Activated naive CD4-positive, alpha-beta T cell treated with anti-CD3 and anti-CD28 coated beads, Interleukin-2, amount 50 U/mL, for 72 hours (primary cell): Measurements from ENCODE around the gene WDR45B. TPM values are rescaled to one million over a fixed set of nuclear protein-coding genes. Genes with fewer than 3 reads are reported as not detected.
"Not testable (repeated sequence)": the region's sequence is repeated elsewhere in the genome, so short reads cannot be mapped to it uniquely, and the experiment has no call there.

Source experiments
- ATAC-seq, 2 donors: fragments of 150-1000 bp; cut with Tn5 transposase; 2 replicates each; pipeline ENCODE4 v1.10.0; 2021; ENCODE audit warnings: mild to moderate bottlenecking in 2 of 2, moderate library complexity in 2 of 2
- DNase-seq, 2 donors: peaks; one replicate each; pipeline ENCODE4 v3.0.0; 2021 to 2022; ENCODE audit warnings: low spot score in 2 of 2
- H3K27ac Mint-ChIP-seq, 2 donors: one replicate each; pipeline ENCODE4 v1.8.0; 2022; ENCODE audit warnings: mild to moderate bottlenecking in 2 of 2, mixed read lengths in 2 of 2
- H3K36me3 Mint-ChIP-seq, 2 donors: one replicate each; pipeline ENCODE4 v1.8.0; 2022; ENCODE audit warnings: mixed read lengths in 2 of 2
- H3K9me3 Mint-ChIP-seq, 2 donors: one replicate each; pipeline ENCODE4 v1.8.0; 2022; ENCODE audit warnings: mixed read lengths in 2 of 2
- total RNA-seq, 2 donors: library from RNA; stranded (reverse); gene quantifications; one replicate each; pipeline ENCODE4 v1.2.3, GENCODE V29; 2022

WDR45B gene
- total RNA-seq, 2 donors from 2014 or later, result 33.9 to 89.9 TPM

GRCh38 chr17:82664701-82665182, 16.5 kb upstream of the WDR45B start:
- ATAC-seq (no peak), DNase-seq (no peak)
- Mint-ChIP-seq H3K27ac (no peak overlapping the region), H3K9me3 (no peaks in the 10 kb centered on the region), H3K36me3 (no peaks in the 10 kb centered on the region)

- Mint-ChIP-seq H3K27ac (no peak overlapping the region), H3K36me3 (no peaks in the 10 kb centered on the region), H3K9me3 (no peaks in the 10 kb centered on the region)
- no peak for ATAC-seq
- DNase-seq, result no peak
These were observed 16.0 kb upstream of the WDR45B start for GRCh38 chr17:82664276-82664575.

GRCh38 chr17:82663381-82664275, 15.4 kb upstream of the WDR45B start:
- ATAC-seq (no peak), DNase-seq (no peak)
- Mint-ChIP-seq H3K9me3 (no peaks in the 10 kb centered on the region), H3K27ac (no peak overlapping the region), H3K36me3 (no peaks in the 10 kb centered on the region)

- H3K36me3 Mint-ChIP-seq, result no peaks in the 10 kb centered on the region
- no peak for DNase-seq
- H3K9me3 Mint-ChIP-seq, result no peaks in the 10 kb centered on the region
- ATAC-seq, result no peak
- H3K27ac Mint-ChIP-seq, result no peak overlapping the region
These were observed 14.5 kb upstream of the WDR45B start for GRCh38 chr17:82662711-82663261.

DNA sequence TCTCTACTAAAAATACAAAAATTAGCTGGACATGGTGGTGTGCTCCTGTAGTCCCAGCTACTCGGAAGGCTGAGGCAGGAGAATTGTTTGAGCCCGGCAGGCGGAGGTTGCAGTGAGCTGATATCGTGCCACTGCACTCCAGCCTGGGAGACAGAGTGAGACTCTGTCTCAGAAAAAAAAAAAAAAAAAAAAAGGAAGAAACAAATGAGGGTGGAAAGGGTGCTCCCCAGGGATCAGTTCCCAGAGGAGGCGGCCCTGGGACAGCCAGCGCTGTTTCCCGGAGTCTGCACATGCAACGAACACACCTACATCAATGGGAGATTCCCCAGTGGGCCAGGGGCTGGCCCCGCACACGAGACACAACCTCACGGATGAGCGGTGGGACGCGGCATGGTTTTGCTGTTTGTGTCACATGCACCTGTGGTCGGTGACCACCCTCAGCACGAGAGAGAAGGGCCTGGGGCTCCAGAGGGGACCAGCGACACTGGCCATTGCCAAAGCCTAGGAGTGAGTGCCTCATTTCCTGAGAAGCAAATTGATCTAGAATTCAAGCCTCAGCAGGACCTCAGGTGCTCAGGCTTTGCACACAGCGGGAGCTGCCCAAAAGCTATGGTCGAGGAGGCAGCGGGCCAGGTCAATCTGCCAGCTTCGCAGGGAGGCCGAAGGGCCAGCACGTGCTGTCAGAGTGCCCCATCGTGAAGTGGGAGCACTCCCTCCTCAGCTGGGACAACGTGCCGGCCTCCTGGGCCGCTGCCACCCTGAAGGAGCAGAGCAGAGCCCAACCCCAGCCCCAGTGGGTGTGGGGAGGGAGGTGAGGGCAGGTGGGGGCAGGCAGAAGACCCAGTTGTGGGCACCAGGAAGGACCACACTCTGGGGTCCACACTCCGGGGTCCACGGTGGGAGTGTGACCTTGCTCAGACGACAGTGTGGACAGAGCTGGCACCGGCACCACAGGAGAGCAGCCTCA, 13.8 kb upstream of the WDR45B start:
- DNase-seq (no peak), ATAC-seq (no peak)
- no peak overlapping the region for H3K27ac Mint-ChIP-seq
- H3K36me3 Mint-ChIP-seq, result no peaks in the 10 kb centered on the region
- H3K9me3 Mint-ChIP-seq, result no peaks in the 10 kb centered on the region

DNA sequence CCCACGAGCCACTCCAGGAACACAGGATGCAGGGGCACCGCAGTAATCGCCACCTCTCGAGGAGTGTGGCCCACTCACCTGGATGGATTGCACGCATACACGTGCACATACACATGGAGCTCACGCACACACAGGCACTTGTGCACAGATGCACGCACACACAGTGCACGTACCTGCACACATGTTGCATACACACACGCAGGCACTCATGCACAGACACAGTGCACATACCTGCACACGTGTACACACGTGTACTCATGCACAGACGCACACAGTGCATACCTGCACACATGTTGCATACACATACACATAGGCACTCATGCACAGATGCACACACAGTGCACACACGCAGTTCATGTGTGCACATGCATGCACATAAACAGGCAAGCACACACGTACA, 11.6 kb upstream of the WDR45B start:
- Mint-ChIP-seq H3K36me3 (no peaks in the 10 kb centered on the region), H3K27ac (no peak overlapping the region), H3K9me3 (no peaks in the 10 kb centered on the region)
- ATAC-seq, result no peak
- no peak for DNase-seq

GRCh38 chr17:82658796-82659452, 10.7 kb upstream of the WDR45B start:
- DNase-seq, result no peak
- no peak overlapping the region for H3K27ac Mint-ChIP-seq
- H3K36me3 Mint-ChIP-seq, result no peaks in the 10 kb centered on the region
- no peak for ATAC-seq
- H3K9me3 Mint-ChIP-seq, result no peaks in the 10 kb centered on the region

DNA sequence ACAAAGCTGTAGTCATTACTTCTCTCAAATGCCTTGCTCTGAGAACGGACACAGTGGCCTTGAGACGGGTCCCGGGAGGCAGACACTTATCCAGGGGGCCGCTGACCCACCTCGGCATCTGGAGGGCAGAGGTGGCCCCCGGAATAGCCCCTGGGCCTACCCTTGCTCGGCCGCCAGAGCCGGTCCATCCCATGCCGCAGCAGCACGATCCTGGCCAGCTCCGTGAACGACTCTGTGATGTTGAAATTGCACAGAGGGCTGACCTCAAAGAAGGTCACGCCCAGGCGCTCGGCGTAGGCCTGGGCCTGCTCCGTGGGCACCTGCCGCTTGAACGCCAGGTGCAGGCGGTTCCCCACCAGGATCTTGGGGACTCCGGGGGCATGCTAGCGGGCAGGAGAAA, 10.1 kb upstream of the WDR45B start:
- H3K9me3 Mint-ChIP-seq, result no peaks in the 10 kb centered on the region
- ATAC-seq (no peak), DNase-seq (no peak)
- no peaks in the 10 kb centered on the region for H3K36me3 Mint-ChIP-seq
- no peak overlapping the region for H3K27ac Mint-ChIP-seq

DNA sequence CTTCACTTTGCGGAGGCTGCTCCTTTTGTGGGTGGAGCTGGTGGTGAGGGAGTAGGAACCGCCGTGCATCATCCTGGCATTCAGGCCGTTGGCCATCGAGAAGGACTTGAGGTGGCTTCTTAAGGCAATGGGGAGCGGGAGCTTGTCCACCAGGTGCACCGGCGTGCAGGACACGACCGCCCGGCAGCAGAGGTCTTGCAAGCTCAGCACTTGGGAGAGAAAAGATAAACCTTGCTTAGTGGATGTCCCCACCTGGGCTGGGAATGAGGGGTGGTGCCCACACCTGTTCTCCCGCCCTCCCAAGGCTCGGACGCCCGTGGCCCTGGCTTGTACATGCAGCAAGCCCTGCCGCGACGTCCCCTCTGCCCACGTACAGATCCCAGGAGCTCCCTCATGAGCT, 9.7 kb upstream of the WDR45B start:
- H3K9me3 Mint-ChIP-seq, result no peaks in the 10 kb centered on the region
- no peak overlapping the region for H3K27ac Mint-ChIP-seq
- no peak for ATAC-seq
- DNase-seq, result no peak
- no peaks in the 10 kb centered on the region for H3K36me3 Mint-ChIP-seq

GRCh38 chr17:82656266-82656665, 8.0 kb upstream of the WDR45B start:
- no peaks in the 10 kb centered on the region for H3K9me3 Mint-ChIP-seq
- ATAC-seq (no peak), DNase-seq (no peak)
- H3K27ac Mint-ChIP-seq, result no peak overlapping the region
- no peaks in the 10 kb centered on the region for H3K36me3 Mint-ChIP-seq

DNA sequence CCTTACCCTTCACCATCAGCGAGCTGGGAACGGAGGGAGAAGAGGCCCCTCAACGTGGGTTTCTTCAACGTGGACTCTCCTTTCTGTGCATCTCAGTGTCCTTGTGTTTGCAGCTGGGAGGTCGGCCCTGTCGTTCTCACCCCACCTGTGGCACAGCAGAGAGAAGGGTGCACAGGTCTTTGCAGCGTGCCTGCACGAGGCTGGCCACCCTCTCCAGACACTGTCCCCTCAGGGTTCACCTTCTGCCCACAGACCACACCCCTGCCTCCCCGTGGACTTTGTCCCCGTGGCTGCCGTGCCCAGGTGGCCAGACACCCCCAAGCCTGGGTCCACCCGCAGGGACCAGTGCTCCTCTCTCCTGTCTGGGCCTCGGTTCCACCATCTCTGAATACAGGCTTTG, 7.3 kb upstream of the WDR45B start:
- H3K27ac Mint-ChIP-seq, result no peak overlapping the region
- H3K36me3 Mint-ChIP-seq, result no peaks in the 10 kb centered on the region

DNA sequence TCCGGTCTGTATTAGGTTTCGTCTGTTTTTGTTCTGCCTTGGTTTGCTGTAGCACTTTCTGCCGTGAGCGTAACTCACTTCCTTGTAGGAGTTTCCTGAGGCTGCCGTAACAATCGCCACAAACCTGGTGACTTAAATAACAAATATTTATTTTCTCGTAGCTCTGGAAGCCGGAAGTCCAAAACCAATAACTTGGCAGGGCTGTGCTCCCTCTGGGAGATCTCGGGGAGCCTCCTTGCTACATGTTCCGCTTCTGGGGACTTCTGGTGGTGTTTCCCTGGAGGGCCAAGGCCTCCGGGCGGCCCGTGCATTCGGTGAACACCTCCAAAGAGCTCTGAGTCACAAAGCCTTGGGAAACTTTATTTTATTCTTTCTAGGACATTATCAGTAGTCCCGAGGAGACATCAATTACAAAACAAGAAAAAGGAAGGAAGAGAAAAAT, 6.8 kb upstream of the WDR45B start:
- DNase-seq, result no peak
- ATAC-seq, result no peak
- Mint-ChIP-seq H3K27ac (no peak overlapping the region), H3K9me3 (no peaks in the 10 kb centered on the region), H3K36me3 (no peaks in the 10 kb centered on the region)

More for the DNA sequence above, 7.3 kb upstream of the WDR45B start:
- no peaks in the 10 kb centered on the region for H3K9me3 Mint-ChIP-seq
- DNase-seq (no peak), ATAC-seq (no peak)

GRCh38 chr17:82654611-82655010, 6.4 kb upstream of the WDR45B start:
- H3K36me3 Mint-ChIP-seq, H3K9me3 Mint-ChIP-seq, H3K27ac Mint-ChIP-seq, DNase-seq, ATAC-seq: not testable (repeated sequence)

GRCh38 chr17:82653651-82654528, 5.6 kb upstream of the WDR45B start:
- DNase-seq (no peak), ATAC-seq (no peak)
- H3K27ac Mint-ChIP-seq, result no peak overlapping the region
- no peaks in the 10 kb centered on the region for H3K9me3 Mint-ChIP-seq
- H3K36me3 Mint-ChIP-seq, result no peaks in the 10 kb centered on the region

GRCh38 chr17:82650723-82651122, 2.5 kb upstream of the WDR45B start:
- no peak for DNase-seq
- Mint-ChIP-seq H3K9me3 (no peaks in the 10 kb centered on the region), H3K36me3 (peaks cover 0 to 6% of the 10 kb centered on the region in 2 donors), H3K27ac (no peak overlapping the region)
- no peak for ATAC-seq
